ENCODE results near the gene MLLT3. TPM values are rescaled to one million over a fixed set of nuclear protein-coding genes. Genes with fewer than 3 reads are reported as not detected.

The MLLT3 gene
- total and polyA plus RNA-seq, 2 donors (not counting 3 experiments of a cell fraction or from before 2014, with no cell fraction given) = 6.1 to 10.0 TPM

DNA sequence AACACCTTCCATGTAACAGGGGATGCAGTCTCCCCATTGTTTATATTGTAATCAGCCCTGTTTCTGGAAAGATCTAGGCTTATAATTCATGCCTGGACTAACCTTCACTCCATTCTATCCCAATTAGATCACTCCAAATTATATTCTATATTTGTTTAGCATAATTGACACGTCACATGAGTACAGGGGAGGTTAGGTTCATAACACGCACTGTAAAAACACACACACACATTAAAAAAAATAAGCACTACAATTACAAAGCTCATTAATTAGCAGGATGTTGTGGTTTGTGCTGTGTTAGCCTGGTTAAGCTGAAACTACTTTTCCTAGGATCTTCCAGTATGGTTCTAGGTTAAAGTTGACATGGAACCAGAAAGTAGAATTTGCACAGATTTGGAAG lies 126.0 kb downstream of the MLLT3 start:
- intact Hi-C loops (cut with micrococcal nuclease) = no loop called here
- Histone ChIP-seq H3K4me1 (ENCODE audit: control insufficient read depth, extremely low read depth, insufficient read depth, low read length) (no peaks in the 10 kb centered on the region), H3K9me3 (replicated peaks; ENCODE audit: control insufficient read depth, insufficient read depth, low read length) (no peaks in the 10 kb centered on the region), H3K79me2 (ENCODE audit: control insufficient read depth, insufficient read depth, low read length) (no peaks in the 10 kb centered on the region), H3K4me2 (ENCODE audit: insufficient read depth, low read length) (no peak overlapping the region), H3K4me3 (replicated peaks in 1 of 3; ENCODE audit: insufficient read depth in 1 of 3, low read depth in 1 of 3, low read length in 3 of 3) (no peak overlapping the region), H3K36me3 (ENCODE audit: control insufficient read depth in 2 of 2, extremely low read depth in 1 of 2, insufficient read depth in 2 of 2, low read length in 2 of 2) (no peaks in the 10 kb centered on the region), H3K27ac (ENCODE audit: insufficient read depth, low read depth, low read length) (no peak overlapping the region), H3K9ac (replicated peaks; ENCODE audit: extremely low read depth, insufficient read depth, low read length) (no peak overlapping the region), H2AFZ (ENCODE audit: low read depth, low read length) (no peak overlapping the region), H3K9me1 (replicated peaks; ENCODE audit: control insufficient read depth, extremely low read depth, insufficient read depth, low read length) (no peaks in the 10 kb centered on the region), H3K27me3 (ENCODE audit: control insufficient read depth in 2 of 2, insufficient read depth in 2 of 2, low read length in 2 of 2) (no peaks in the 10 kb centered on the region), H4K20me1 (replicated peaks; ENCODE audit: control insufficient read depth, extremely low read depth, insufficient read depth, low read length) (no peaks in the 10 kb centered on the region)
- FAIRE-seq = peak; percentile 61
- POLR2A ChIA-PET = no interaction called here
- TF ChIP-seq CTCF (IDR thresholded peaks at IDR 0.05; ENCODE audit: extremely low read depth in 1 of 2, insufficient read depth in 1 of 2, low read depth in 1 of 2, low read length in 2 of 2) = no peak
- TF ChIP-seq, protein P1, sequence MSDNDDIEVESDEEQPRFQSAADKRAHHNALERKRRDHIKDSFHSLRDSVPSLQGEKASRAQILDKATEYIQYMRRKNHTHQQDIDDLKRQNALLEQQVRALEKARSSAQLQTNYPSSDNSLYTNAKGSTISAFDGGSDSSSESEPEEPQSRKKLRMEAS (IDR thresholded peaks at IDR 0.05; ENCODE audit: insufficient read depth, insufficient read length) = no peak
- TF ChIP-seq FOS (IDR thresholded peaks at IDR 0.05; ENCODE audit: borderline replicate concordance, insufficient read depth, low read length) = no peak
- no peak for TF ChIP-seq JUN (IDR thresholded peaks at IDR 0.05; ENCODE audit: borderline replicate concordance, insufficient read depth, insufficient read length, low read depth)
- TF ChIP-seq EZH2 (IDR thresholded peaks at IDR 0.05; ENCODE audit: borderline replicate concordance, low read depth, low read length, severe bottlenecking) = no peak
- no peak for TF ChIP-seq MYC (IDR thresholded peaks at IDR 0.05; ENCODE audit: low read depth, low read length)
- TF ChIP-seq POLR2AphosphoS5 (IDR thresholded peaks at IDR 0.05; ENCODE audit: insufficient read depth, low read depth, low read length) = no peak
- no peak for TF ChIP-seq POLR2A (IDR thresholded peaks at IDR 0.05; ENCODE audit: low read depth, low read length)
- no peak for TF ChIP-seq GATA2 (IDR thresholded peaks at IDR 0.05; ENCODE audit: insufficient read depth, insufficient read length, low read depth, low read length)
- no peak for DNase-seq (ENCODE audit: low read depth, low spot score)
- BruUV-seq (replicated peaks) = no TSS peak
- CTCF ChIA-PET = no interaction called here
- dilution Hi-C loops (cut with MboI; ENCODE audit: extremely low pct_ligation_motif_present, low sequenced_read_pairs) = no loop called here

Measured in endothelial cell of umbilical vein (primary cell).